Measurements from ENCODE around the gene PRKG1. TPM values are rescaled to one million over a fixed set of nuclear protein-coding genes. Genes with fewer than 3 reads are reported as not detected.

Gene PRKG1
- total RNA-seq, 2 donors from 2014 or later = 145 to 381 TPM

- DNase-seq (ENCODE audit: low spot score) (no peak), ATAC-seq (ENCODE audit: insufficient number of reproducible peaks, low FRiP score, low read depth) (no peak)
- TF ChIP-seq CTCF (IDR thresholded peaks at IDR 0.05) = no peak
- H3K4me3 ChIP-seq = no peak overlapping the region
- H3K36me3 ChIP-seq = no peaks in the 10 kb centered on the region
- H3K9me3 ChIP-seq = no peaks in the 10 kb centered on the region
- peaks cover 0 to under 1% of the 10 kb centered on the region in 2 donors for H3K4me1 ChIP-seq (ENCODE audit: control insufficient read depth in 1 of 2, low read depth in 2 of 2)
- no peak overlapping the region for H3K27ac ChIP-seq
- H3K27me3 ChIP-seq (replicated peaks; ENCODE audit: insufficient read depth) = no peaks in the 10 kb centered on the region
Measured at GRCh38 chr10:52082307-52082706, 1008.0 kb downstream of the PRKG1 start.

- Histone ChIP-seq H3K4me1 (ENCODE audit: control insufficient read depth in 1 of 2, low read depth in 2 of 2) (peaks cover 6 to 7% of the 10 kb centered on the region in 2 donors), H3K9me3 (no peaks in the 10 kb centered on the region), H3K36me3 (no peaks in the 10 kb centered on the region), H3K27me3 (replicated peaks; ENCODE audit: insufficient read depth) (no peaks in the 10 kb centered on the region), H3K4me3 (no peak overlapping the region), H3K27ac (no peak overlapping the region)
- no peak for ATAC-seq (ENCODE audit: insufficient number of reproducible peaks, low FRiP score, low read depth)
- DNase-seq (ENCODE audit: low spot score) = no peak
- TF ChIP-seq CTCF (IDR thresholded peaks at IDR 0.05) = no peak
Measured at GRCh38 chr10:52083422-52083821, 1009.1 kb downstream of the PRKG1 start.

GRCh38 chr10:52092390-52092789 is 1018.1 kb downstream of the PRKG1 start:
- ATAC-seq (ENCODE audit: insufficient number of reproducible peaks, low FRiP score, low read depth) = no peak
- DNase-seq (ENCODE audit: low spot score) = no peak
- Histone ChIP-seq H3K36me3 (no peaks in the 10 kb centered on the region), H3K27me3 (replicated peaks; ENCODE audit: insufficient read depth) (no peaks in the 10 kb centered on the region), H3K27ac (no peak overlapping the region), H3K4me1 (ENCODE audit: control insufficient read depth in 1 of 2, low read depth in 2 of 2) (peaks cover 6% of the 10 kb centered on the region in 2 donors), H3K4me3 (no peak overlapping the region), H3K9me3 (no peaks in the 10 kb centered on the region)
- no peak for TF ChIP-seq CTCF (IDR thresholded peaks at IDR 0.05)

GRCh38 chr10:52098130-52098529 is 1023.8 kb downstream of the PRKG1 start:
- no peaks in the 10 kb centered on the region for H3K4me1 ChIP-seq (ENCODE audit: control insufficient read depth in 1 of 2, low read depth in 2 of 2)
- no peak for ATAC-seq (ENCODE audit: insufficient number of reproducible peaks, low FRiP score, low read depth)
- no peak for TF ChIP-seq CTCF (IDR thresholded peaks at IDR 0.05)
- no peaks in the 10 kb centered on the region for H3K27me3 ChIP-seq (replicated peaks; ENCODE audit: insufficient read depth)
- no peaks in the 10 kb centered on the region for H3K36me3 ChIP-seq
- DNase-seq (ENCODE audit: low spot score) = no peak
- H3K4me3 ChIP-seq = no peak overlapping the region
- H3K27ac ChIP-seq = no peak overlapping the region
- no peaks in the 10 kb centered on the region for H3K9me3 ChIP-seq

GRCh38 chr10:52099026-52099600 is 1024.8 kb downstream of the PRKG1 start:
- TF ChIP-seq CTCF (IDR thresholded peaks at IDR 0.05) = no peak
- no peak for ATAC-seq (ENCODE audit: insufficient number of reproducible peaks, low FRiP score, low read depth)
- H3K27me3 ChIP-seq (replicated peaks; ENCODE audit: insufficient read depth) = no peaks in the 10 kb centered on the region
- no peaks in the 10 kb centered on the region for H3K4me1 ChIP-seq (ENCODE audit: control insufficient read depth in 1 of 2, low read depth in 2 of 2)
- H3K9me3 ChIP-seq = no peaks in the 10 kb centered on the region
- H3K36me3 ChIP-seq = no peaks in the 10 kb centered on the region
- no peak overlapping the region for H3K27ac ChIP-seq
- no peak overlapping the region for H3K4me3 ChIP-seq
- DNase-seq (ENCODE audit: low spot score) = no peak

All from thoracic aorta (tissue), 2 donors.